Medulla oblongata (tissue), 1 donor: Measurements from ENCODE around the gene ID4.
"Not testable (repeated sequence)": the region's sequence is repeated elsewhere in the genome, so short reads cannot be mapped to it uniquely, and the experiment has no call there.

Experiments
- DNase-seq: peaks from one replicate; pipeline ENCODE4 v3.0.0-alpha.2; 2015; ENCODE audit errors: extremely low spot score

ID4 gene

DNA sequence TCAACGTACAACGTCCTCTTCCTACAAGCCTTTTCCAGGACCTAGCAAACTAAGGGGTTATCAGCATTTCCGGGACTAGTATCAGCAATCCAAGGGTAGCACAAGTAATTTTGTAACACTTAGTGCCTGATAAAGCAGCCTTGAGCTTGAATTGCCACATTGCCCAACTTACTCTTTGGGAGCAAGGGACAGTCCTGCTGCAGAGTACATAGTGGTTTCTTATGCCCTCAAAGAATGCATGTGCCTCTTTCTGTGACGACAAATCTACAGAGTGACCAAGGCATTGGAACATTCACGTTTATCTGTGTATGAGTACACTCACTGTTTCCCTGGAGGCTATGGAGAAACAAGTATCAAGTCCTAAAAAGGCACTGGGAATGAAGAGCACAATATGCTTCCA lies 3.2 kb upstream of the ID4 start:
- no peak for DNase-seq

DNA sequence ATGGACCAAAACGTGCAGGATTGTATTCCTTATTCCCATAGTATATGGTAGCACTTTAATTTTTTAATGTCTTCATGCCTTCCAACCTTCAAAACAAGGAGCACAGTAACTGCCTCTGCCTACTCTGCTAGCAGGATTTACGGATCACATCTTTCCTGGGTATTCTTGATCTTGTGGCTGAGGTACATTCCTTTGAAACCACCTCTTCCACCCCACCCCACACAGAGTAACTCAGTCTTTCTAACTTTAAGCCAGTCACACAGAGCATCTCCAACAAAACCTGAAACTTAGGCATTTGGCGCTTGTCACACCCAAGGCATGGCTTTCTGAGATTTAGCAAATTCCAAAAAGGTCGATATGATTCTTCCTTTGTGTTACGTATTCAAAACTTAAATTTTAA lies 2.3 kb upstream of the ID4 start:
- DNase-seq: no peak

DNA sequence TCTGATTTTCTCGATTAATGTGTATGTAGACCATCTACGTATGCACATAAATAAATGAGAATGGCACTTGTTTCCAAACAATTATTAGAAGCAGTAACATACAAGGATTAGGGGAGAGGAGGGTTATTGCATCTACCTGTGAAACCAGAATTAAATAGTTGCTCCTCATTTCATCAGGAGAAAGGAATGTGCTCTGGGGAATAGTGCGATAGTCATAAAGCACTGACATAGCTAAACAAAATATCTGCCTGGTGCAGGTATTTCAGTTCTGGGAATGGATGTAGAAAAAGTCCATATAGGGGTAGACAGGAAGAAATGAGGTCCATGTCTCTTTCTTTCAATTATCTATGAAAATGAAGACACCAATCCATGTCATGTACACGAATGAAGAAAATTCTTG lies 1.6 kb upstream of the ID4 start:
- no peak for DNase-seq

DNA sequence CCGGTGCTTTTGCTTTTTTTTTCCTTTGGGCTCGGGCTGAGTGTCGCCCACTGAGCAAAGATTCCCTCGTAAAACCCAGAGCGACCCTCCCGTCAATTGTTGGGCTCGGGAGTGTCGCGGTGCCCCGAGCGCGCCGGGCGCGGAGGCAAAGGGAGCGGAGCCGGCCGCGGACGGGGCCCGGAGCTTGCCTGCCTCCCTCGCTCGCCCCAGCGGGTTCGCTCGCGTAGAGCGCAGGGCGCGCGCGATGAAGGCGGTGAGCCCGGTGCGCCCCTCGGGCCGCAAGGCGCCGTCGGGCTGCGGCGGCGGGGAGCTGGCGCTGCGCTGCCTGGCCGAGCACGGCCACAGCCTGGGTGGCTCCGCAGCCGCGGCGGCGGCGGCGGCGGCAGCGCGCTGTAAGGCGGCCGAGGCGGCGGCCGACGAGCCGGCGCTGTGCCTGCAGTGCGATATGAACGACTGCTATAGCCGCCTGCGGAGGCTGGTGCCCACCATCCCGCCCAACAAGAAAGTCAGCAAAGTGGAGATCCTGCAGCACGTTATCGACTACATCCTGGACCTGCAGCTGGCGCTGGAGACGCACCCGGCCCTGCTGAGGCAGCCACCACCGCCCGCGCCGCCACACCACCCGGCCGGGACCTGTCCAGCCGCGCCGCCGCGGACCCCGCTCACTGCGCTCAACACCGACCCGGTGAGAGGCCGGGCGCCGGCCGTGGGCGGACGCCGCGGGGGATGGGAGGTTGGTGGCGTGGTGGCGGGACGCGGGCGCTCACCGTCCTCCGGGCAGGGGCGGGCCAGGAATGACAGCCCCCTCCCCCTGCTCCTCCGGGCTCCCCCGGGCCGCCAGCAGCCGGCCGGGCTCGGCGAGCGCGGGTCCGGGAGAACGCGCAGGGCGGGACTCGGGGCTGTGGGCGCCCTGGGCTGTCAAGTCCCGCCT lies 606 bp downstream of the ID4 start:
- DNase-seq: no peak

DNA sequence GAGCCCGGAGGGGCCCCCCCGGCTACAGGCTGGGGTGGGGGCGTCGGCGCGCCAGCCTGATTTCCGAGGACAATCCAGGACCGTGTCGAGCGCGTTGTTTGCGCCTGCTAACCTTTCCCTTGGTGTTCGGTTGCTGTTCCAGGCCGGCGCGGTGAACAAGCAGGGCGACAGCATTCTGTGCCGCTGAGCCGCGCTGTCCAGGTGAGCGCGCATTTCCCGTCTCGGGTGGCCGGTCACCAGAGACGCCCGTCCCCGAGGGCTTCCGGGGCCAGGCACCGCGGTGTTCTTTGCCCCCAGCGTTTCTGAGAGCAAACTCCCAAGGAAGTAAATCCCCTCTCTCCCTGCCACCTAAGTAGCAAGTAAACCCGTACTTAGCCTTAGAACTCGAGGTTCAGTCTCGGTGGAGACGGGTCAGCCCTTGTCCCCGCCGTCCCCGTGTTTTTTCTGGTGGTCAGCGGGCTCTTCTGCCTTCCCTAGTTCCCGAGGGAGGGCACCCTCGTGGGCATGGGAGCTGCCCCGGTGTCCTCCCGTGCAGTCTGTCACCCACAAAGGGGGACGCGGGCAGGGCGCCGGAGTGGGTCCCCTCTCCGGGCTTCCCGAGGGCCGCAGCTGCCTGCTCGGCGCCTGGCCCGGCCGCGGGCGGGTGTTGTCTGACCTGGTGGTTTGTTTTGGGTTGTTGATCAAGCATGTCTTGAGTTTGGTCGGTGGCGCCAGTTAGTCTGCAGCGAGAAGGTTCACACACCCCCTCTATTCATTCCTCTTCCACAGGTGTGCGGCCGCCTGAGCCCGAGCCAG lies 1.5 kb downstream of the ID4 start:
- no peak for DNase-seq

DNA sequence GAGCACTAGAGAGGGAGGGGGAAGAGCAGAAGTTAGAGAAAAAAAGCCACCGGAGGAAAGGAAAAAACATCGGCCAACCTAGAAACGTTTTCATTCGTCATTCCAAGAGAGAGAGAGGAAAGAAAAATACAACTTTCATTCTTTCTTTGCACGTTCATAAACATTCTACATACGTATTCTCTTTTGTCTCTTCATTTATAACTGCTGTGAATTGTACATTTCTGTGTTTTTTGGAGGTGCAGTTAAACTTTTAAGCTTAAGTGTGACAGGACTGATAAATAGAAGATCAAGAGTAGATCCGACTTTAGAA lies 2.0 kb downstream of the ID4 start:
- no peak for DNase-seq

DNA sequence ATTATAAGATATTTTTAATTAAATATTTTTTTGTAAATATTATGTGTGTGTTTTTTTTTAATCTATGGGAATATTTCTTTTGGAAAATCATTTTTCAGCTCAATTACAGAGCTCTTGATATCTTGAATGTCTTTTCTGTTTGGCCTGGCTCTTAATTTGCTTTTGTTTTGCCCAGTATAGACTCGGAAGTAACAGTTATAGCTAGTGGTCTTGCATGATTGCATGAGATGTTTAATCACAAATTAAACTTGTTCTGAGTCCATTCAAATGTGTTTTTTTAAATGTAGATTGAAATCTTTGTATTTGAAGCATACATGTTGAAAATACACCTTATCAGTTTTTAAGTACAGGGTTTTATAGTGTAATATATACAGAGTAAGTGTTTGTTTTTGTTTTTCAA lies 2.6 kb downstream of the ID4 start:
- DNase-seq: no peak

DNA sequence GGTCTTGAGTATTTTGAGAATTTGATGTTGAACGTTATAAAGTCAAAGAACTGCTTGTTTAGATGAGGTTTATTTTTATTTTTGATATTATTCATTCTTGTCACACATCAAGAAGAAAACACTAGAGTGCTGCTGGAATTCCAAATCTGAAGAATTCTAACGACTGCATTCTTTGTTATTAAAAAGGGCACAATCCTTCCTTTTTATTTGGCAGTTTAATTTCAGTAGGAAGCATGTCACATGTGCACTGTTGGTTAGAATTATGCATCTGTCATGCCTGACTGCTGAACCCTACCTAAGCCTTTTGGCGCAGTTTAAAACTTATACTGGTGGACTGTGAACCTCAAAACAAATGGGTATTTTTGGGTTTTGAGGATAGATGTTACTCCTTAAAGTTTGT lies 4.0 kb downstream of the ID4 start:
- no peak for DNase-seq

DNA sequence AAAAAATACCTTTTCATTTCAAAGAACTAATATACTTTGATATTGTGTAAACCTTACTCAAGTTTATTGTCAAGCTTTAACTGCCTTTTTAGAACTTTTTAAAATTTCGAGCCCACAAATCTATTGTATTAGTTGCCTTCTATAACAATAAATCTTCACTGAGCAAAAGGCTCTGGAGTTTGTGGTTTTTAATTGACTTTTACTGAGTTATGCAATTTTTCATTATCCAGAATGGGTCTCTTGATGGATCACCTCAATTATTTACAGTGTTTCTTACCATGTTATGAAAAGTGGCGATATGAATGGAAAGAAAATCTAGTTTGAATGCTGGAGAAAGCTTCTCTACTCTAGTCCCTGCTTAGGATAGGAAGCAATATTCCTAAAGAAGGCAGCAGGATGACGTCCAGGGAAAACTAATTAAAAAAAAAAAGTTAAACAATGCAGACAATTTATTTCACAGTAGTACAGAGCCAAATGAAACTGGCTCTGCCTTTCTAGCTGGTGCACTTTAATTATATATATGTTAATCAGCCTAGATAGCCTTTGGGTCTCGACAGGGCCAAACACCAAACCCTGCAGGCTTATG lies 5.0 kb downstream of the ID4 start:
- no peak for DNase-seq

DNA sequence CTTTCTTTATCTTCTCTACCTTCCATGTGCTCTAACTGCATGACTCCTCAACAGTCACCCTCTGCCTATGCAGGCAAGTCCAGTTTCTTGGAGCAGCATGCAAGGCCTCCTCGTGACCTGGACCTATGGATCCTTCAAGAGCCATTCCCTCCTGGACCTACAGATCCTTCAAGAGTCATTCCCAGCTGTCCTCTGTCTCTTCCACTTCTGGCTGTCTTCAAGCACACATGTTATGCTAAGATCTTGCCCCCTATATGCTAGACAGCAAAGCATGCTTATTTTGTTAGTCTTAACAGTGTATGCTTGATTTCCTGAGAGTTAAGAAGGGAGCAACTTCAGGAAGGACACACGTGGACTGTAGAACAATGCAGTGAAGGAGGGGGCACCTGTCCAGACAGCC lies 7.5 kb downstream of the ID4 start:
- no peak for DNase-seq

DNA sequence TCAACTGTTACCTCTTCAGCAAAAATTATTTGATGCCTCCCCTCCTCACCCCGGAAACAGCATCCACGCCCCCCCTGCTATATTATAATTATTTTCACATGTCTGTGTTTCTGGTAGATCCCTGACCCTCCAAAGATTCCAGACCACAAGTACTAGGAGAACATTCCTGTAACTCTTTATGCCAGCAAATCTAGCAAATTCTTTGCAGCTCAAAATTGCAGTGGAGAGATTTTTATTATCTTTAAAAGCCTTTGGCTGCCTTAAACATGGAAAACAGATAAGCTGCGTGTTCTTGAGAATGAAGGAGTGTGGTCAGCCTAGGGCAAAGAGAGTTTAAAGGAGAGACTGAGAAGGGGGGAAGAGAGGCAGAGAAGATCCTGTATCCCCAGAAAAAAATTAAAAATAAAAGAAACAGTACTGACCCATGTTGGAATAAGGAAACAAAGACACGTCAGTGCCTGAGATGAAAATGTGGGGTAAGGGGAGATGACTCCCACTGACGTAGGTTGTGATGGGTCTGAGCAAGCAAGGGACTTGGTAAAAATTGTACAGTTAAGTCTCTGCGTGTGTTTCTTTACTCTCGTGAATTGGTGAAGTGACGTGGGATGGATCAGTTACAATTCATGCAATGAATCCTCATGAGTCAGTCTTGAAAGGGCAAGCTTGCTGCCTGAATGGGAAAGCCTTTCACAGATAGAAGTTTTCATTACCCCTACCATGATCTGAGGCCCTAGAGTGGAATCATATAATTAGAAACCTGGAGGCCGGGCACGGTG lies 8.3 kb downstream of the ID4 start:
- no peak for DNase-seq

DNA sequence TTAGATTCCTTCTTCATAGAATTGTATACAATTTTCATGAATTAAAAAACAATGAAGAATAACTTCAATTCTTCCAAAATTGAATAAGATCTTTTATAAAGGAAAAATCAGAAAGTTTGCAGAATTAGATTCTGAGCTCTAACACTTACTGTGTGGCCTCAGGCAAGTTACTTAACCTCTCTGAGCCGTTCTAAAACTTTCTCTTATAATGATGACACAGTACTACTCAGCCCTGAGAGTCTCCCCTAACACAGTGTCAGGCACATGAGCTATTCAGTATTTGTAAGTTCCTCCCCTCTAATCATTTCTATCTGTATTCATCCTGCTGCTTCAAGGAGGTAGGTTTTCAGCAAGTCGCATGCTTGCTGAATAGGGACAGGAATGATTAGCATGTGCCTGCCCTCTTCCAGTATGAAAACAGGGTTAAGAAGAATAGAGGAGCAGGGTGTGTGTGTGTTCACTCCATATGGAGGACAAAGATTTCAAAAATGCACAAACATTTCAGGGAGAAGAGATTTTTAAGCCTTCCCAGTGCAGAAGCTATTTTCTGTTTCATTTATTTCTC lies 11.4 kb downstream of the ID4 start:
- DNase-seq: no peak

DNA sequence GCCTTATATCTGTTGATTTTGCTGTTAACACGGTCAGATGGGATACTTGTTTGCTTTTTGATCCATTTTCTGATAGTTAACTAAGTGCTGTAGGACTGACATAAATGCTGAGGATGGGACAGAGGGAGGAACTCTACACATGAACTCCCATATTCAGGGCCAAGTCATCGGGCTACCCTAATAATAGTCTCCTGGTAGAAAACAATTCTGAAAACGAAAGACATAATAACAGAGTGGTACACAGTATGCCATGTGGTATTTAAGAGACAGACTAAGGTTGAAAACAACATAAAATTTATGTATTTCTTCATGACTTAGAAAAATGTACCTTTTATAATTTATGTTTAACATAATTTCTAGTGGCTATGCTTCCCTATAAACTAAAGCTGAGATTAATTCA lies 12.0 kb downstream of the ID4 start:
- DNase-seq: no peak

DNA sequence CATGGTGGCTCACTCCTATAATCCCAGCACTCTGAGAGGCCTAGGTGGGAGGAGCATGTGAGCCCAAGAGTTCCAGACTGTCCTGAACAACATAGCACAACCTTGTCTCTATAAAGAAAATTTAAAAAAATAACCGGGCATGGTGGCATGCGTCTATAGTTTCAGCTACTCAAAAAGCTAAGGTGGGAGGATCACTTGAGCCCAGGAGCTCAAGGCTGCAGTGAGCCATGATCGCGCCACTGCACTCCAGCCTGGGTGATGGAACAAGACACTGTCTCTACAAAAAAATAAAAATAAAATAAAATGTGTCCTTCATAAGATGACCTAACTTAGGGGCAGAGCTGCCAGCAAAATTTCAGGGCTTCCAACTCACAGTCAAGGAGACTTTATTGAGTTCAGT lies 12.6 kb downstream of the ID4 start:
- DNase-seq: no peak

DNA sequence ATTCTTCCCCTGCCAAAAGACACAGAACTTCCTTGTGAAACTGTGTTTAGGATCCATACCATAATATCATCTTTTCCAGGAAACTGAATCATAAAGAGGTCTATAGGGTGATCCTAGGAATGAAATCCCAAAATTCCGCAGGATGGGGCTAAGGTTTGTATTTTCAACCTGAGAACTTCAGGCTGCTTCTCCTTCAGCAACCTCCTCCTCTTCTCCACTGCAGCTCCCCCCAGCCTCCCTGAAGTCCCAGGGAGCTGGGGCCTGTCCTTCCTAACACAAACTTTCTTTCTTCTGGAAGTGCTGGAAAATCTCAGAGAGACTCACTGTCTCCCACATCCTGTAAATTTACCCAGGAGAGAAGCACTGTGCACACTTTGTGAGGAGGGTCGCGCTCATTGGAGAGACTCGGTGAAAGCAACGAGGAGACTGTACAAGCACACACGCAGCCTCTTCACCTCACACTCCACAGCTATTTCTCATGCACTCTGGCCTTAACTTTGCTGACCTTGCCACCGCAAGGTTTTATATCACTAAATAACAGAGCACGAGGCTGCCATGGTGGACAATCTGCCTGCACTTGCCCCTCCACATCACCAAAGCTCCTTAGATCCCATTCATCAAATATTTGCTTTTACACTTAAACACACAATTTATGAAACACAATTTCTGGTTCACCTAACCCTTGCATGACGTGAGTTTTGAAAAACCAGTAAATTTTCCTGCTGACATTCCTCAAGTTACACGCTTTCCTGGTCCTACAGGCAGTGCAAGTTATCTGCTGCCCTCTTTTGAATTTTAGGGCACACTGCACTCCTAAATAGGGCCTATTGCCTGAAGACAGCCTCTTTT lies 14.3 kb downstream of the ID4 start:
- DNase-seq: peak; percentile 73

DNA sequence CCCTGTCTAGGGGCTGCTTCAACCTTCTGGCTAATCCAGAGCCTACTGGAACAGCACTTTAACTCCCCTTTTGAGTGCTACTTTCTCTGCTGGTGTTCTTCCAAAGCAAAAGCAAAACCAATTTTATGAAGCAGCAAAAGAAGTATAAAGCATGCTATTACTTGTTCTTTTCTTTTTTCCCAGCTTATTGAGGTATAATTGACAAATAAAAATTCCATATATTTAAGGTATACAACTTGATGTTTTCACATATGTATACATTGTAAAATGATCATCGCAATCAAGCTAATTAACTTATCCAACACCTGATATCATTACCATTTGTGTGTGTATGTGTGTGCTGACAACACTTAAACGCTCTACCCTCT lies 14.9 kb downstream of the ID4 start:
- DNase-seq: no peak

DNA sequence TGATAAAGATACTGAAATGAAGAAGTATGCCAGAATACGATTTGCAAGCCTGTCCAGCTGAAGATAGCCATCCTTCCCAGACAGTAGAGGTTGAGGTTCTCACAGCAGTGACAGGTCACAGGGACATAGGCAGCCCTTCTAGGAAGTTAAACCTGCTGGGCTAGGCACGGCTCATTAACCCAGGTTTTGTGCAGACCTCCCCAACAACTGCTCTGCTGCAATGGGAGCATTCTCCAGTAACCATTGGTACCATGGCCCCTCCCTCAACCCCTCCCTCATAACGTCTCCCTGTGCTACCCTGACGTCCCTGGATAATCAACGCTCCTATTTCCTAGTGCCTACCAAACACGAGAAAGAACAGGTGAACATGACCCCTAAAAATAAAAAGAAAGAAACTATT lies 15.8 kb downstream of the ID4 start:
- DNase-seq: no peak

DNA sequence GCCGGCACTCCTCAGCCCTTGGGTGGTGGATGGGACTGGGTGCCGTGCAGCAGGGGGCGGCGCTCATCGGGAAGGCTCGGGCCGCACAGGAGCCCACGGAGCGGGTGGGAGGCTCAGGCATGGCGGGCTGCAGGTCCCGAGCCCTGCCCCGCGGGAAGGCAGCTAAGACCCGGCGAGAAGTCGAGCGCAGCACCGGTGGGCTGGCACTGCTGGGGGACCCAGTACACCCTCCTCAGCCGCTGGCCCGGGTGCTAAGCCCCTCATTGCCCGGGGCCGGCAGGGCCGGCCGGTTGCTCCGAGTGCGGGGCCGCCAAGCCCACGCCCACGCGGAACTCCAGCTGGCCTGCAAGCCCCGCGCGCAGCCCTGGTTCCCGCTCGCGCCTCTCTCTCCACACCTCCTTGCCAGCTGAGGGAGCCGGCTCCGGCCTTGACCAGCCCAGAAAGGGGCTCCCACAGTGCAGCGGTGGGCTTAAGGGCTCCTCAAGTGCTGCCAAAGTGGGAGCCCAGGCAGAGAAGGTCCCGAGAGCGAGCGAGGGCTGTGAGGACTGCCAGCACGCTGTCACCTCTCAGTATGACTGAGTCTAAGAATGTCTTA lies 17.3 kb downstream of the ID4 start:
- not testable (repeated sequence) for DNase-seq

DNA sequence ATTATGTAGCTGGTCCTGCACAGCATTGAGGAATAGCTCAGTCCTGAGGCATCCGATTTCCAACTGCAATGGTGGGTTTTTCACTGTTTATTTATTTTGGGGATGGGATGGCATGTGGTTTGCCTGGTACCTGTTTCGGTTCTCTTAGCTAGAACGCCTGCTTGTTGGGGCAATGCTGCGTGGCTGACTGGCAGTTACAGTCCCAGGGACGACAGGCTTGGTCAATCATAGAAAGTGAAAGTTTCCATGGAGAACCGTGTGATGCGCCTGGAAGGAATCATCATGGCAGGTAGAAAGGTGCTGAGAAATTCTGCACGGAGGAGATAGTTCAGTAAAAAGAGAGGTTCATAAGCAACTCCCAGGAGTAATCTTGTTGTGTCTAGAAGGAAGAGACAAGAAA lies 18.4 kb downstream of the ID4 start:
- no peak for DNase-seq

DNA sequence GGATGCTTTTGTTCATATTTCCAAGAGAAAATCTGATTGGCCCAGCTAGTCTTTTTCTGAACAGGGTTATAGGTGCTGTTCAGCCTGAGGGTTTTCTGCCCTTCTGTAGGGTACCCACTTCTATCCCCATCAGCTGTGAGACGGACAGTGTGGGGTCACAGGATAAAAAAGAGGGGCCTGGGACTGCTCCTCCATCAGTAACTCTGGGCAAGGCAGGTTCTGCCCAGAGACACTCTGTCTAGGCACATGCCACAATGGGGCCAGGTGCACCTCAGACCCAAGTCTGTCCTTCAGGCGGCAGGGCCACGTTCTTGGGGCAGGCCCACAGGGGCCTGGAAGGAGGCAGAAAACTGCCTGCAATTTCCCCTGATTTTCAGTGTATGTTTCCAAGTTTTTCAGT lies 20.0 kb downstream of the ID4 start:
- no peak for DNase-seq

DNA sequence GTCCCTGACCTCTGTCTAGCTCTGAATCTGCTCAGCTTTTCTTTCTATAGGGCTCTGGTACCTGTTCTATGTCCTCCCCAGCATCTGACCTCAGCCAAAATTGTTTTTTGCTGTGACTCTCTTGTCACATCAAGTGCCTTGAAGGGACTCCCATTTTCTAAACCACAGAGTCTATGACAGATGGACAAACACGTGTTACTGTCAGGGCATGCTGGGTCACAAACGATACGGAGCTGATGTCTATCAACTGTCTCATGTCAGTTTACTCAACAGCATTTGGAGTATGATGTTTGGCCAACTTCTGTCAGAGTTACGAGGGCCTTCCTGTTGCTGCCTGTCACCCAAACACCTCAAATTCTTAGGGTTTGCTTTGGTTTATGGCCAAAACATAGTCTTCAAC lies 20.5 kb downstream of the ID4 start:
- DNase-seq: no peak
